HG02884 (cell line): Measurements from ENCODE around the gene MTA3.

Experiments
- ATAC-seq: cut with Tn5 transposase; IDR thresholded peaks from one replicate; pipeline ENCODE4 v1.9.1; 2021; ENCODE audit warnings: mild to moderate bottlenecking, moderate library complexity; ENCODE audit not compliant: unreplicated experiment

MTA3 gene

GRCh38 chr2:42757981-42758740 is 189.7 kb downstream of the MTA3 start:
- no peak for ATAC-seq

GRCh38 chr2:42758751-42759150 is 190.3 kb downstream of the MTA3 start:
- no peak for ATAC-seq

- ATAC-seq, result no peak
These were observed 193.1 kb downstream of the MTA3 start for GRCh38 chr2:42761554-42761953.

GRCh38 chr2:42762155-42762554 is 193.7 kb downstream of the MTA3 start:
- ATAC-seq, result no peak

- no peak for ATAC-seq
These were observed 194.7 kb downstream of the MTA3 start for GRCh38 chr2:42762823-42763804.

DNA sequence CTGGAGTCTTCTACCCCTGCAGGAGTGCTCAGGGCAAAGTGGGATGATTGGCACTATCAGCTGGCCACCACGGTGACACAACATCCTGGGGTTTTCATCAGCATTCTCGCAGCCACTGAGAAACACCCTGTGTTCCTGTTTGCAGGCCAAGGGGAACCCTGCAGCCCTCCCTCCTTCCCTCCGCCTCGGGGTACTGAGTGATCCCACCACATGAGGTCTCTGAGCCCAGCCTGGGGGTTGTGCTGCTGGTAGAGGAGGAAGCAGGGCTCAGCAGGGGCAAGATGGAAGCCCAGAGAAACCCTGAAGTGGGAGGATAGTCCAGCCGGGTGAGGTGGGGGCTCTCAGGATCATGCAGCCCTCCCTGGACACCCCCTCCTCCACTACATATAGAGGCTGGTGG is 195.7 kb downstream of the MTA3 start, which contains the start of gene OXER1:
OXER1 (minus strand) TSS at position 40 of the 400 bp plus-strand sequence. CDS start 73 bp downstream, outside the sequence.
- ATAC-seq, result no peak

DNA sequence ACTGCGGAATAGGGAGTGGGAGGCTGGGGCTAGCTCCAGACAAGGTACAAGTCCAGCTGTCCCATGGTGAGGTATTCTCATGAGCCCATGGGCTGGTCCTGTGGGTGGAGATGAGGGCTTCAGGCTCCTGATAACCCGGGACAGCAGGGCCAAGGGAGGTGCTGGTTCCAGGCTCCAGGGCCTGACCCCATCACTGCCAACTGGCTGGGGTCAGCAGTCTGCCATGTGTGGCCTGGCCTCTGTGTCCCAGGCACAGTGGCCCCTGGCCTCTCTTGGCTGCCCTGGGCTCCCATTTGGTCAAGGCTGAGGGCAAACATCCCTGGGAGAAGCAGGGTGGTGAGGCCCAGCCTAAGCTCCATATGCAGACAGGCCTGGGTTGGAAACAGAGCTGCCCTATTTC is 196.5 kb downstream of the MTA3 start:
- ATAC-seq, result no peak

GRCh38 chr2:42765686-42766085 is 197.3 kb downstream of the MTA3 start:
- ATAC-seq, result no peak

DNA sequence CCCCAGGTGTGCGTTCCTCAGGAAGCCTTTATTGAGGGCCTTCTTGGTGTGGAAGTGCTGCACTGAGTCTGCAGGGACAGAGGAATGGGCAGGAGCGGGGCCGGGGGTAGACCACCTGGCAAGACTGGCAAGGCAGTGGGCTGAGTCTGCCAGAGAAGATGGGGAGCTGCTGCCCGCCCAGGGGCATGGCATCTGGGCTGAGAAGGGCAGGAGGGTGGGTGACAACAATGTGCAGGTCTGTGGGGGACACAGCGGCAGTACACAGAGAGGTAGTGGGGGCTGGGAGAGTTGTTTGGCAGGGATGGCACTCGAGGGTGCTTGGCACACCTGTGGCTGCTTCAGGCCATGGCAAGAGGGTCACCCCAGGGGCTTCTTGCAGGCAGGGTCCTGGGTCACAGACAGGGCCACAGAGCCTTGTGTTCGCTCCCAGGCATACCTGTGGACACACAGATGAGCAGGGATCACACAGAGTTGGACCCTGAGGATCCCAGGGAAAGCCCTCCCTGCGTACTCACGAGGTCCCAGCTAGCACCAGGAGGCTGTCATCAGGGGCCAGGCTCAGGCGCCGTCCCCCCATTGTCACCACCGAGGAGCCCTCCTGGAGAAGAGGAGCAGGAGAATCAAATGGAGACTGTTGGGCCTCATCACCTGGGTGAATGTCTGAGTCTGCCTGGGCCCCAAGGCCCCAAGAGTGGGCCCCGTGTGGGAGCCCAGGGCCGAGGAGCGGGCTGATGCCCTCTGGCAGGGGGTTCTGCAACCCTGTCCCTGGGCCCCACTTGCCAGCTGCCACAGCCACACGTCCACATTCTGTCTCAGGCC is 198.9 kb downstream of the MTA3 start:
- no peak for ATAC-seq

DNA sequence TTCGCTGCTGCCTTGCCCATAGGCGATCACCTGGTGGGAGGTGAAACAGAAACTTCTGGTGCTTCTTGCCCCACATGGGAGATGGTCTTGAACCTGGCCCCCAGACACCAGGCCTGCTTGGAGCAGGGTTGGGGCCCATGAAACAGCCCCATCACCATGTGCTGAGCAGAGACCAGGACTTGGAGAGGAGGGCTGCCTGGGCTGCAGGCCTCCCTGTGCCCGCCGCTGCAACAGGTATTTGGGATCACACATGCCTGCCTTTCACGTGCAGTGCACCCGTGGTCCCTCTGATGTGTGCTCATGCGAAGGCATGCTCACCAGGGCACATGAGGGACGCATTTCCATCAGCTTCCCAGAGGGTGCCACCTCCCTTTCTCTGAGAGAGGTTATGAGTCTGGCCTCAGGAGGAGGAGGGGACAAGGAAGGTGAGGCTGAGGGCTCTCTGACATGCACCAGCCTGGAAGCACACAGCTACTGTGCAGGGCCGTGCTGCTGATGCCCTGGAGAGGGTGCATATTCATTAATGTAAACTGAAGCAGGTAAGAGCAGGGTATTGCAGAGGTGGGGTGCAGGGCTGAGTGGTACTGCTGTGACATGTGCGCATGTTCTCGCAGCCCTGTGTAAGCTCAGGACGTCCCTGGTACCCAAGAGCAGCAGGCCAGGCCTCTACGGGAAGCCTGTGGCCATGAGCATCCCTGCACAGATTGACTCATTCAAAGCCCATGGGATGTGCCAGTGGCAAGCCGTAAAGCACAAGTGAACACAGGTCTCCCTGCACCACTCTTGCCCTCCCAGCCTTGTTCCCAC is 199.7 kb downstream of the MTA3 start:
- ATAC-seq, result no peak

- no peak for ATAC-seq
These were observed 200.3 kb downstream of the MTA3 start for GRCh38 chr2:42768706-42769256.

- no peak for ATAC-seq
These were observed 201.3 kb downstream of the MTA3 start for GRCh38 chr2:42769583-42770287.

DNA sequence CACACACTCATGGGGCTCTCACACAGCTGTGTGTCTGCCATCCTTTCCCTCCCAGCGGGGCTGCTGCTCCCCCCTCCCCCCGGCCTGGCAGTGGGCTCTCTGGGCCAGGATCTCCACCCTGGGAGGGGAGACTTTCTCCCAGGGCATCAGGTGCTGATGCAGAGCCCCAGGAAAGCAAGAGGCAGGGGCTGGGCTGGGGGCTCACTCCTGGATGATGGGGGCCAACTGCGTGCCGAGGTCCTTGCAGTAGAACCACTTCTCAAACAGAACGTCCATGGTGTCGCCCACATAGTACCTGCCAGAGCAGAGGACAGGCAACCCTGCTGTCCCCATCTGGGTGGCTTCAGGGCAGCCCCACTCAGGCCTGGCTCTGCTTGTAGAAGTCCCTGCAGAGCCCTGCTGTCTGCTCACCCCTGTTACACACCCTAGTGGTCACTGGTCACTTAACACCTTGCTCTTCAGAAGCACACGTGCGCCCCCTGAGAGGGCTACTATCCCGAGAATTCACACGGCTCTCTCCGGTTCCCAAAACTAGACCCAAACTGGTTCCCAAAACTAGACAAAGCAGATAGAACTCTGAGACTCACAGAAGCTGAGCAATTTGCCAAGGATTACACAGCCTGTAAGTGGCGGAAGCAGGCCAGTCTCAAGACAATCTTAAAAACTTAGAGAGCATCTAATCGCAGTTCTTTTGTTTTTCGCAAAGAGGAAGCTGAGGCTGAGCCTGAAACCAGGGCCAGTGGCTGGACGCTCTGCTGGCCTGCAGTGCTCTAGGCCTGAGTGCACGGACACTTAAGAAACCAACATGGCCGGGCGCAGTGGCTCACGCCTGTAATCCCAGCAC is 202.1 kb downstream of the MTA3 start:
- ATAC-seq, result no peak

- ATAC-seq, result no peak
These were observed 203.2 kb downstream of the MTA3 start for GRCh38 chr2:42771546-42772153.

- ATAC-seq, result no peak
These were observed 206.8 kb downstream of the MTA3 start for GRCh38 chr2:42775186-42775585.

DNA sequence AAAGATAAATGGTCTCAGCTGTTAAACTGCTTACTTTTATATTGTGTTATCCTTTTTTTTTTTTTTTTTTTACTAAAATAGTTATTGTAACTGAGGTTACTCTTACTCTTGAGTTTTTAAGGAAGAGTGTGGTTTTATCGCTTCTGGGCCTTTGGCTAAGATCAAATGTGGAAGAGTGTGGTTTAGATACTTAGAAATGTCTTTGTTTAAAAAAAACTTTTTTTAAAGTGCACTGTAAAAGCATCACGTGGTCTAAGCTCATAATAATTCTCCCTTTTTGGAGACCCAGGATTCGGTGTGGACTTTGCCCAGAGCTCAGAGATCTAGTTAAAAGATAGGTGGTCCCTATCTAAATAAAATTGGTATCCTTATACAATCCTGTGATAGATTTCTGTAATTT is 207.4 kb downstream of the MTA3 start:
- no peak for ATAC-seq

DNA sequence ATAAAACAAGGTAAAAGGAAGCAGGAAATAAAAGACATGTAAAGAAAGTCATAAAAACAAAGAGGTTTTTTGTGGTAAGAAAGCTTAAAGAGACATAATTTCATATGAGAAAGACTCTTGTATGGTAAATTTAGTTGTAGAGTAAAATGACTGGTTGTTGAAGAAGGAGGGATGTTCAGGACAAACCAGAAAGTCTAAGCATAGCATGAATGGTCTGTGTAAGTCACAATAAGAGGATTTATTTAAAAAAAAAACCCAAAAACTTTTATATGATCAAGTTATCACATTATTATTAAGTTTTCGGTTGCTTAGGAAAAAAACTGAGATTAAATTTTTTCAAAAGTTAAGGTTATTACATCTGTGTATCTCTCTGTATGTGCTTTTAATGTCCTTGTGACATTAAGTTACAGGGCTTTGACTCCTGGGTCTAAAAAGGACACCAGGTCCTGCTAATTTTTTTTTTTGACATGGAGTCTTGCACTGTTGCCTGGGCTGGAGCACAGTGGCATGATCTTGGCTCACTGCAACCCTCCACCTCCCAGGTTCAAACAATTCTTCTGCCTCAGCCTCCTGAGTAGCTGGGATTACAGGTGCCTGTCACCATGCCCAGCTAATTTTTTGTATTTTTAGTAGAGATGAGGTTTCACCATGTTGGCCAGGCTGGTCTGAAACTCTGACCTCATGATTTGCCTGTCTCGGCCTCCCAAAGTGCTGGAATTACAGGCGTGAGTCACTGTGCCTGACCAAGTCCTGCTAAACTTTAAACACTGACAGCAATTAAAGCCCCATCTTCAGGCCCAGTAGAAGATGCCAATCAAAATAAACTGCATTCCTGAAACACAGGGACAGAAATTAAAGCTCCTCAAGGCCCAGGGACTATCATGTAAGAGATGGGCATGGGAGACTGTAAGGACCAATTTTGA is 209.7 kb downstream of the MTA3 start:
- no peak for ATAC-seq
